ENCODE data around the gene EPX. TPM values are rescaled to one million over a fixed set of nuclear protein-coding genes. Genes with fewer than 3 reads are reported as not detected.
A peak's percentile ranks its signal among the peaks of the same experiment; 100 is the strongest.

The EPX gene
- total RNA-seq, 1 experiment from 2014 or later: not detected

DNA sequence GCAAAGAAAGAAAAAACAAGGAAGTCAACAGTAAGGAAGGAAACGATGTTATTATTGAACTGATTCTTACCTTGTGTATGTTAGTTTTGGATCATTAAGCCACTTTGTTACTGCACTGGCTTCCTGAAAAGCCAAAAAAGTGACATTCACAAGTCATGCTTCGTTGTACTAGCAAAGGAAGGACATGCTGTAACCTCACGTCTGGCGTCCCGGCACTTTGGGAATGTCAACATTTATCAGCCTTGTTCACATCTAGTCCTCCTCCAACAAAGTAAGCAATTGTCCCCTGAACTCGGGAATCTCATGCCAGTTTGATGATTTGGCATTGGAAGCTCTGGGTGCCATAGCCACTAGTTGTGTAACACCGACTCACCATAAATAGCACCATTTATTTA is 27.3 kb downstream of the EPX start:
- H3K9me3 Mint-ChIP-seq: no peaks in the 10 kb centered on the region; a peak in 2 of 5 replicates
- WGBS (ENCODE audit: extremely low coverage, insufficient read length, low lambda C conversion rate): no CpG with 5 or more reads among the region's 7 CpGs
- no peak overlapping the region for H2AK5ac ChIP-seq (ENCODE audit: insufficient read length, low read length)

More for the DNA sequence above, 27.3 kb downstream of the EPX start:
- H3K79me1 ChIP-seq (ENCODE audit: insufficient read depth, low read depth, low read length, poor library complexity, severe bottlenecking): no peaks in the 10 kb centered on the region
- no peak overlapping the region for H3K56ac ChIP-seq (ENCODE audit: insufficient read length, low read depth, low read length)
- no peak overlapping the region for H3K23ac ChIP-seq (ENCODE audit: insufficient read length, low read depth, low read length)
- no peak overlapping the region for H2BK12ac ChIP-seq (ENCODE audit: insufficient read length, low read depth, low read length)
- H3T11ph ChIP-seq (ENCODE audit: low read length): no peak overlapping the region
- H2BK5ac ChIP-seq (ENCODE audit: insufficient read length, low read length): no peak overlapping the region
- no peaks in the 10 kb centered on the region for H3K79me2 ChIP-seq (ENCODE audit: insufficient read depth, low read length)
- H3K4me2 ChIP-seq (ENCODE audit: insufficient read depth, insufficient read length, low read length): peak overlapping the region; percentile 94
- DNase-seq: no peak
- H3K9me3 ChIP-seq (ENCODE audit: control insufficient read depth, low read depth, low read length): no peaks in the 10 kb centered on the region
- H3K4me1 Mint-ChIP-seq: peaks cover 9 to 13% of the 10 kb centered on the region in 2 experiments
- H3K4me3 Mint-ChIP-seq: peak overlapping the region; percentile 94 to 97
- H3K27ac Mint-ChIP-seq: no peak overlapping the region
- no peak overlapping the region for H4K5ac ChIP-seq (ENCODE audit: insufficient read length, low read depth, low read length)
- TF ChIP-seq CTCF (conservative IDR thresholded peaks at IDR 0.05): no peak
- H3K18ac ChIP-seq (ENCODE audit: insufficient read length, low read depth, low read length): no peak overlapping the region
- H4K20me1 ChIP-seq (ENCODE audit: control insufficient read depth, insufficient read depth, insufficient read length): no peaks in the 10 kb centered on the region
- H2BK20ac ChIP-seq (ENCODE audit: low read depth, low read length, poor library complexity, severe bottlenecking): no peak overlapping the region
- no peak overlapping the region for H3K27ac ChIP-seq (ENCODE audit: insufficient read length, low read depth, low read length)
- H2BK15ac ChIP-seq (ENCODE audit: low read depth, low read length): no peak overlapping the region
- peaks cover 7% of the 10 kb centered on the region for H3K23me2 ChIP-seq (ENCODE audit: insufficient read length, low read depth, low read length, poor library complexity, severe bottlenecking)
- H3K9ac ChIP-seq (ENCODE audit: extremely low read depth, insufficient read length, low read length): no peak overlapping the region
- peaks cover 12% of the 10 kb centered on the region; the same call in 1 of the 2 replicates for H3K27me3 Mint-ChIP-seq (ENCODE audit: low read depth)
- H4K8ac ChIP-seq (replicated peaks; ENCODE audit: insufficient read length, low read depth, low read length): no peak overlapping the region
- H3K4ac ChIP-seq (ENCODE audit: low read depth, low read length): no peak overlapping the region
- no peak overlapping the region for H2AFZ ChIP-seq (ENCODE audit: low read length)
- H3K4me1 ChIP-seq (ENCODE audit: insufficient read depth, low read length): no peaks in the 10 kb centered on the region; the same call in 1 of the 2 replicates
- no peak overlapping the region for H4K91ac ChIP-seq (ENCODE audit: insufficient read length, low read depth, low read length)
- no peak overlapping the region for H2BK120ac ChIP-seq (ENCODE audit: low read depth, low read length, poor library complexity, severe bottlenecking)
- no peak overlapping the region for H3K14ac ChIP-seq (ENCODE audit: insufficient read depth, low read length)
- no peaks in the 10 kb centered on the region for H3K27me3 ChIP-seq (ENCODE audit: insufficient read depth, low read length)
- peaks cover 0 to 16% (median 11%) of the 10 kb centered on the region in 3 experiments; a peak in 4 of 7 replicates for H3K36me3 Mint-ChIP-seq (ENCODE audit: insufficient read depth in 1 of 3, low read depth in 3 of 3)

Data from H9 (cell line).